ENCODE results near the gene DYNC1I2.

DYNC1I2 gene

GRCh38 chr2:171687287-171688128 is at the start of gene DYNC1I2:
Gene DYNC1I2, plus strand, starts transcription at chr2:171687469. Its CDS starts 2,687 bp downstream, at chr2:171690156.
- DNase-seq: peak; percentile 62

- no peak for DNase-seq
These were observed 35.4 kb upstream of the DYNC1I2 start for GRCh38 chr2:171651667-171652415.

GRCh38 chr2:171652416-171652785 is 34.9 kb upstream of the DYNC1I2 start:
- DNase-seq: no peak

GRCh38 chr2:171655586-171655985 is 31.7 kb upstream of the DYNC1I2 start:
- no peak for DNase-seq

- no peak for DNase-seq
These were observed 20.2 kb upstream of the DYNC1I2 start for GRCh38 chr2:171667041-171667440.

- DNase-seq: no peak
These were observed 19.1 kb upstream of the DYNC1I2 start for GRCh38 chr2:171668183-171668582.

- no peak for DNase-seq
These were observed 18.1 kb upstream of the DYNC1I2 start for GRCh38 chr2:171669121-171669520.

GRCh38 chr2:171670655-171671054 is 16.6 kb upstream of the DYNC1I2 start:
- DNase-seq: no peak

GRCh38 chr2:171671867-171672266 is 15.4 kb upstream of the DYNC1I2 start:
- no peak for DNase-seq

GRCh38 chr2:171673905-171674304 is 13.4 kb upstream of the DYNC1I2 start:
- DNase-seq: no peak

GRCh38 chr2:171675810-171676345 is 11.4 kb upstream of the DYNC1I2 start:
- no peak for DNase-seq

GRCh38 chr2:171678619-171679018 is 8.7 kb upstream of the DYNC1I2 start:
- DNase-seq: no peak

- no peak for DNase-seq
These were observed 828 bp downstream of the DYNC1I2 start for GRCh38 chr2:171688129-171688465.

- no peak for DNase-seq
These were observed 5.1 kb downstream of the DYNC1I2 start for GRCh38 chr2:171692331-171692730.

GRCh38 chr2:171702781-171703556 is 15.7 kb downstream of the DYNC1I2 start:
- no peak for DNase-seq

GRCh38 chr2:171703574-171704347 is 16.5 kb downstream of the DYNC1I2 start:
- DNase-seq: no peak

- no peak for DNase-seq
These were observed 19.0 kb downstream of the DYNC1I2 start for GRCh38 chr2:171706152-171706803.

- DNase-seq: no peak
These were observed 20.5 kb downstream of the DYNC1I2 start for GRCh38 chr2:171707752-171708151.

GRCh38 chr2:171709011-171709685 is 21.9 kb downstream of the DYNC1I2 start:
- DNase-seq: no peak

GRCh38 chr2:171711351-171711750 is 24.1 kb downstream of the DYNC1I2 start:
- no peak for DNase-seq

GRCh38 chr2:171712051-171712450 is 24.8 kb downstream of the DYNC1I2 start:
- no peak for DNase-seq
